Astrocyte of the cerebellum (primary cell): Measurements from ENCODE around the gene NFIA.

Experiments
- DNase-seq: peaks from one replicate; pipeline ENCODE4 v3.0.0-alpha.2; 2011; ENCODE audit warnings: low read depth
- H3K4me3 ChIP-seq: 2 replicates; pipeline ENCODE4 v1.5.1; 2011; ENCODE audit warnings: mild to moderate bottlenecking, low read depth, low read length, moderate library complexity
- in situ Hi-C: cut with HindIII; loops from 2 replicates; pipeline ENCODE4 v1.10.0; 2017; ENCODE audit warnings: low sequenced_read_pairs
- TF ChIP-seq, protein P1 (sequence below): IDR thresholded peaks from 2 replicates; pipeline ENCODE4 v1.5.1; 2012; ENCODE audit warnings: low read length, low read depth, moderate library complexity, mild to moderate bottlenecking; ENCODE audit errors: missing control alignments

The NFIA gene

DNA sequence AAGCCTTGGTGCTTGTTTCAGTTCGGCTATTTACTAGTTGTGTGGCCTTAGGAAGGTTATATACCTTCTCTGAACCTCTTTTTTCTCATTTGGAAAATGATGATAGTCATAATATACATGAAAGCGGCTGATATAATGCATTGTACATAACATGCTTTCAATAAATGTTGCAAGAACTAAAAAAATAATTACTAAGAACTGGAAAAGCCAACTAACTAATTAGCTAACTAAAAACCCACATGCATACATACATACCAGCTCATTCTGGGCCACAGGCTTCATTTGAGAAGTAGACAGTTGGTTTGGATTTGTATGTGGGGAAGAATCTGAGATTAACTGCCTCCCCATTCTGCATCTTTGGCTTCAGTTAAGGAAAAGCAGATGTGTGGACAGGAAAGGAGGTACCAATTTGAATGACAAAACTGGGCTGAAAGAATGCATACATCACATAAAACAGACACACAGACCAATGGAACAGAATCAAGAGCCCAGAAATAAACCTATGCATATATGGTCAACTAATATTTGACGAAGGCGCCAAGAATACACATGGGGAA is 424.7 kb downstream of the NFIA start:
- in situ Hi-C loops: no loop called here
- TF ChIP-seq, protein P1, sequence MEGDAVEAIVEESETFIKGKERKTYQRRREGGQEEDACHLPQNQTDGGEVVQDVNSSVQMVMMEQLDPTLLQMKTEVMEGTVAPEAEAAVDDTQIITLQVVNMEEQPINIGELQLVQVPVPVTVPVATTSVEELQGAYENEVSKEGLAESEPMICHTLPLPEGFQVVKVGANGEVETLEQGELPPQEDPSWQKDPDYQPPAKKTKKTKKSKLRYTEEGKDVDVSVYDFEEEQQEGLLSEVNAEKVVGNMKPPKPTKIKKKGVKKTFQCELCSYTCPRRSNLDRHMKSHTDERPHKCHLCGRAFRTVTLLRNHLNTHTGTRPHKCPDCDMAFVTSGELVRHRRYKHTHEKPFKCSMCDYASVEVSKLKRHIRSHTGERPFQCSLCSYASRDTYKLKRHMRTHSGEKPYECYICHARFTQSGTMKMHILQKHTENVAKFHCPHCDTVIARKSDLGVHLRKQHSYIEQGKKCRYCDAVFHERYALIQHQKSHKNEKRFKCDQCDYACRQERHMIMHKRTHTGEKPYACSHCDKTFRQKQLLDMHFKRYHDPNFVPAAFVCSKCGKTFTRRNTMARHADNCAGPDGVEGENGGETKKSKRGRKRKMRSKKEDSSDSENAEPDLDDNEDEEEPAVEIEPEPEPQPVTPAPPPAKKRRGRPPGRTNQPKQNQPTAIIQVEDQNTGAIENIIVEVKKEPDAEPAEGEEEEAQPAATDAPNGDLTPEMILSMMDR: no peak
- no peak overlapping the region for H3K4me3 ChIP-seq
- DNase-seq: no peak
